Ishikawa (cell line): ENCODE data around the gene LAD1.

Experiments
- CEBPB ChIP-seq: IDR thresholded peaks from 2 replicates; pipeline ENCODE4 v1.6.1; 2012
- CREB1 ChIP-seq: IDR thresholded peaks from 2 replicates; pipeline ENCODE4 v1.6.1; 2012; ENCODE audit warnings: low read depth
- EGR1 ChIP-seq: IDR thresholded peaks from 2 replicates; pipeline ENCODE4 v1.6.1; 2012
- EP300 ChIP-seq: IDR thresholded peaks from 2 replicates; pipeline ENCODE4 v1.6.1; 2012; ENCODE audit warnings: borderline replicate concordance
- FOXM1 ChIP-seq: IDR thresholded peaks from 2 replicates; pipeline ENCODE4 v1.6.1; 2012; ENCODE audit warnings: low read depth, borderline replicate concordance
- MAX ChIP-seq: IDR thresholded peaks from 2 replicates; pipeline ENCODE4 v1.6.1; 2012
- NFIC ChIP-seq: IDR thresholded peaks from 2 replicates; pipeline ENCODE4 v1.6.1; 2012
- RAD21 ChIP-seq: IDR thresholded peaks from 2 replicates; pipeline ENCODE4 v1.6.1; 2012; ENCODE audit warnings: low read depth
- REST ChIP-seq: IDR thresholded peaks from 2 replicates; pipeline ENCODE4 v1.6.1; 2012; ENCODE audit warnings: low read depth, mild to moderate bottlenecking
- TAF1 ChIP-seq: IDR thresholded peaks from 2 replicates; pipeline ENCODE4 v1.6.1; 2012; ENCODE audit warnings: low read depth, mild to moderate bottlenecking
- TCF12 ChIP-seq: IDR thresholded peaks from 2 replicates; pipeline ENCODE4 v1.6.1; 2012; ENCODE audit warnings: low read depth
- TEAD4 ChIP-seq: IDR thresholded peaks from 2 replicates; pipeline ENCODE4 v1.6.1; 2012
- USF1 ChIP-seq: IDR thresholded peaks from 2 replicates; pipeline ENCODE4 v1.6.1; 2012
- YY1 ChIP-seq: IDR thresholded peaks from 2 replicates; pipeline ENCODE4 v1.6.1; 2012; ENCODE audit warnings: low read depth
- ZBTB7A ChIP-seq: IDR thresholded peaks from 2 replicates; pipeline ENCODE4 v1.6.1; 2012; ENCODE audit warnings: low read depth

The LAD1 gene

GRCh38 chr1:201399018-201399351 lies at the start of gene LAD1:
TSS of gene LAD1 (minus strand) at chr1:201399324. CDS start at chr1:201399306, 18 bp downstream.
- TF ChIP-seq CREB1 (no peak), TAF1 (no peak), YY1 (no peak), RAD21 (no peak), USF1 (no peak), TCF12 (no peak), TEAD4 (no peak), REST (no peak), EGR1 (no peak)

GRCh38 chr1:201447903-201448871 lies 49.1 kb upstream of the LAD1 start:
- TF ChIP-seq YY1 (0 out of 2 replicates have a peak, but pooled peaks have one; percentile 10), MAX (peak; percentile 26; the same call in 1 of the 2 replicates), TCF12 (0 out of 2 replicates have a peak, but pooled peaks have one; percentile 18), RAD21 (peak; percentile 91), NFIC (no peak)

GRCh38 chr1:201445310-201445709 lies 46.2 kb upstream of the LAD1 start:
- no peak for TF ChIP-seq USF1
- no peak for TF ChIP-seq RAD21
- no peak for TF ChIP-seq TEAD4
- TF ChIP-seq TCF12: no peak

GRCh38 chr1:201444792-201445191 lies 45.7 kb upstream of the LAD1 start:
- no peak for TF ChIP-seq CREB1
- TF ChIP-seq USF1: no peak
- TF ChIP-seq ZBTB7A: no peak
- TF ChIP-seq EGR1: no peak

GRCh38 chr1:201443747-201444146 lies 44.6 kb upstream of the LAD1 start:
- no peak for TF ChIP-seq NFIC
- TF ChIP-seq ZBTB7A: no peak
- TF ChIP-seq CREB1: no peak
- no peak for TF ChIP-seq CEBPB
- no peak for TF ChIP-seq YY1
- TF ChIP-seq TCF12: no peak
- TF ChIP-seq TEAD4: no peak
- TF ChIP-seq MAX: no peak
- no peak for TF ChIP-seq EGR1
- TF ChIP-seq REST: no peak
- no peak for TF ChIP-seq USF1
- no peak for TF ChIP-seq FOXM1
- no peak for TF ChIP-seq RAD21
- TF ChIP-seq TAF1: no peak
- no peak for TF ChIP-seq EP300
